ENCODE measurements around the gene NRSN2.
"Not testable (repeated sequence)": the region's sequence is repeated elsewhere in the genome, so short reads cannot be mapped to it uniquely, and the experiment has no call there.

The NRSN2 gene

GRCh38 chr20:388034-388994 lies 41.4 kb downstream of the NRSN2 start:
- POLR2A ChIA-PET = interaction anchor here (0.6 kb wide), 1 partner anchor 21 kb away, joined by 3 read pairs; no protein-coding TSS in a partner anchor
- DNase-seq (ENCODE audit: extremely low spot score) = no peak
- CTCF ChIA-PET = interaction anchor here (0.6 kb wide), 1 partner anchor 18 kb away, joined by 3 read pairs; no protein-coding TSS in a partner anchor
- TF ChIP-seq CTCF (IDR thresholded peaks at IDR 0.05; ENCODE audit: control extremely low read depth, extremely low read depth, low read depth, missing control alignments) = no peak

GRCh38 chr20:389220-389619 lies 42.3 kb downstream of the NRSN2 start:
- CTCF ChIA-PET = no interaction called here
- no peak for DNase-seq (ENCODE audit: extremely low spot score)
- no peak for TF ChIP-seq CTCF (IDR thresholded peaks at IDR 0.05; ENCODE audit: control extremely low read depth, extremely low read depth, low read depth, missing control alignments)
- POLR2A ChIA-PET = no interaction called here

- POLR2A ChIA-PET = no interaction called here
- no peak for TF ChIP-seq CTCF (IDR thresholded peaks at IDR 0.05; ENCODE audit: control extremely low read depth, extremely low read depth, low read depth, missing control alignments)
- DNase-seq (ENCODE audit: extremely low spot score) = no peak
- CTCF ChIA-PET = interaction anchor here (1.1 kb wide), 1 partner anchor 24 kb away, joined by 3 read pairs; no protein-coding TSS in a partner anchor
These were observed 44.3 kb downstream of the NRSN2 start for GRCh38 chr20:391041-391711.

GRCh38 chr20:393296-393695 lies 46.4 kb downstream of the NRSN2 start:
- POLR2A ChIA-PET; DNase-seq (ENCODE audit: extremely low spot score): not testable (repeated sequence)
- CTCF ChIA-PET = interaction anchor here (0.9 kb wide), 1 partner anchor 14 kb away, joined by 4 read pairs; no protein-coding TSS in a partner anchor

- no peak for TF ChIP-seq CTCF (IDR thresholded peaks at IDR 0.05; ENCODE audit: control extremely low read depth, extremely low read depth, low read depth, missing control alignments)
- CTCF ChIA-PET = no interaction called here
- POLR2A ChIA-PET = no interaction called here
- DNase-seq (ENCODE audit: extremely low spot score) = no peak
These were observed 49.3 kb downstream of the NRSN2 start for GRCh38 chr20:396252-396618.

GRCh38 chr20:396619-397431 lies 49.9 kb downstream of the NRSN2 start:
- CTCF ChIA-PET = no interaction called here
- POLR2A ChIA-PET = interaction anchor here (2.8 kb wide), 1 partner anchor 10 kb away, joined by 9 read pairs; no protein-coding TSS in a partner anchor

More at GRCh38 chr20:396619-397431, 49.9 kb downstream of the NRSN2 start:
- TF ChIP-seq CTCF (IDR thresholded peaks at IDR 0.05; ENCODE audit: control extremely low read depth, extremely low read depth, low read depth, missing control alignments) = no peak
- DNase-seq (ENCODE audit: extremely low spot score) = no peak
